OCI-M1 (cell line): ENCODE results near the gene CST9.
"Not testable (repeated sequence)": the region's sequence is repeated elsewhere in the genome, so short reads cannot be mapped to it uniquely, and the experiment has no call there.

Experiments used
- DNase-seq: peaks from one replicate; lab custom pipeline; 2025; lab: John Stamatoyannopoulos, UW

Gene CST9

GRCh38 chr20:23623666-23624323 is 18.1 kb upstream of the CST9 start:
- no peak for DNase-seq

GRCh38 chr20:23622839-23623343 is 17.2 kb upstream of the CST9 start:
- peak; percentile 72 for DNase-seq

- DNase-seq = not testable (repeated sequence)
Measured at GRCh38 chr20:23622401-23622800, 16.7 kb upstream of the CST9 start.

- DNase-seq = not testable (repeated sequence)
Measured at GRCh38 chr20:23620670-23621386, 15.1 kb upstream of the CST9 start.

GRCh38 chr20:23614163-23614562 is 8.4 kb upstream of the CST9 start:
- DNase-seq = no peak

- DNase-seq = no peak
Measured at GRCh38 chr20:23613676-23614075, 8.0 kb upstream of the CST9 start.

- no peak for DNase-seq
Measured at GRCh38 chr20:23612396-23612795, 6.7 kb upstream of the CST9 start.

GRCh38 chr20:23609486-23610109 is 3.9 kb upstream of the CST9 start:
- no peak for DNase-seq

GRCh38 chr20:23608251-23608846 is 2.6 kb upstream of the CST9 start:
- DNase-seq = no peak

GRCh38 chr20:23607497-23608245 is 2.0 kb upstream of the CST9 start:
- no peak for DNase-seq

- peak; percentile 79 for DNase-seq
Measured at GRCh38 chr20:23606652-23607049, 934 bp upstream of the CST9 start.

GRCh38 chr20:23604306-23604705 is 1.4 kb downstream of the CST9 start:
- no peak for DNase-seq

GRCh38 chr20:23603321-23603720 is 2.4 kb downstream of the CST9 start:
- DNase-seq = no peak

- no peak for DNase-seq
Measured at GRCh38 chr20:23602699-23603098, 3.0 kb downstream of the CST9 start.

- DNase-seq = peak; percentile 16
Measured at GRCh38 chr20:23602241-23602640, 3.5 kb downstream of the CST9 start.

- DNase-seq = no peak
Measured at GRCh38 chr20:23601715-23602114, 4.0 kb downstream of the CST9 start.

GRCh38 chr20:23598481-23598880 is 7.2 kb downstream of the CST9 start:
- no peak for DNase-seq

- no peak for DNase-seq
Measured at GRCh38 chr20:23596579-23597250, 9.0 kb downstream of the CST9 start.

- no peak for DNase-seq
Measured at GRCh38 chr20:23595941-23596340, 9.8 kb downstream of the CST9 start.

GRCh38 chr20:23588434-23589403 is 17.0 kb downstream of the CST9 start:
- DNase-seq = no peak
